Liver (tissue), 2 donors: ENCODE measurements around the gene KRTAP27-1.

Experiments
- TF ChIP-seq, protein P1 (sequence below): IDR thresholded peaks from 2 replicates; pipeline ENCODE4 v1.6.1; 2016; ENCODE audit warnings: antibody characterized with exemption
- TF ChIP-seq, protein P2 (sequence below): fragments of 150-350 bp; IDR thresholded peaks from 2 replicates; pipeline ENCODE4 v1.5.1; 2017; ENCODE audit warnings: improper control_type of control experiment, low read depth, low read length; ENCODE audit not compliant: missing input control
- donor health status: healthy.

DNA sequence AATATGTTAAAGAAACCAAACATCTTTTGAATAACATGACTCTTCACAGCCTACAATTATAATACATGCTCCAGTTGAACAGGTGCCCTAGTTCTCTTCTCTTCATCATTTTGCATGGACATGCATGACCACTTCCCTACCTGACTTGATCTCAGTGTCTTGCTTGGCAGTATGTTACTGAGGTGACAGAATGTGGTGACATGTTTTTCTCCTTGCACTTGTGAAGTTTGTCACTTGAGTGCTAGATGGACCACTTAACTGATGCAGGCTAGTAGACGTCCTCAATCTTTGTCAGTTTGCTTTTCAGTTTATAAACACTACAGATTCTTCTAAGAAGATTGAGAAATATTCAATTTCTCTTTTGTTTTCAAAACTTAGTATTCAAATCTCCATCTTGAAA, 44.7 kb upstream of the KRTAP27-1 start:
- TF ChIP-seq, protein P1, sequence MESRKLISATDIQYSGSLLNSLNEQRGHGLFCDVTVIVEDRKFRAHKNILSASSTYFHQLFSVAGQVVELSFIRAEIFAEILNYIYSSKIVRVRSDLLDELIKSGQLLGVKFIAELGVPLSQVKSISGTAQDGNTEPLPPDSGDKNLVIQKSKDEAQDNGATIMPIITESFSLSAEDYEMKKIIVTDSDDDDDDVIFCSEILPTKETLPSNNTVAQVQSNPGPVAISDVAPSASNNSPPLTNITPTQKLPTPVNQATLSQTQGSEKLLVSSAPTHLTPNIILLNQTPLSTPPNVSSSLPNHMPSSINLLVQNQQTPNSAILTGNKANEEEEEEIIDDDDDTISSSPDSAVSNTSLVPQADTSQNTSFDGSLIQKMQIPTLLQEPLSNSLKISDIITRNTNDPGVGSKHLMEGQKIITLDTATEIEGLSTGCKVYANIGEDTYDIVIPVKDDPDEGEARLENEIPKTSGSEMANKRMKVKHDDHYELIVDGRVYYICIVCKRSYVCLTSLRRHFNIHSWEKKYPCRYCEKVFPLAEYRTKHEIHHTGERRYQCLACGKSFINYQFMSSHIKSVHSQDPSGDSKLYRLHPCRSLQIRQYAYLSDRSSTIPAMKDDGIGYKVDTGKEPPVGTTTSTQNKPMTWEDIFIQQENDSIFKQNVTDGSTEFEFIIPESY = no peak
- TF ChIP-seq, protein P2, sequence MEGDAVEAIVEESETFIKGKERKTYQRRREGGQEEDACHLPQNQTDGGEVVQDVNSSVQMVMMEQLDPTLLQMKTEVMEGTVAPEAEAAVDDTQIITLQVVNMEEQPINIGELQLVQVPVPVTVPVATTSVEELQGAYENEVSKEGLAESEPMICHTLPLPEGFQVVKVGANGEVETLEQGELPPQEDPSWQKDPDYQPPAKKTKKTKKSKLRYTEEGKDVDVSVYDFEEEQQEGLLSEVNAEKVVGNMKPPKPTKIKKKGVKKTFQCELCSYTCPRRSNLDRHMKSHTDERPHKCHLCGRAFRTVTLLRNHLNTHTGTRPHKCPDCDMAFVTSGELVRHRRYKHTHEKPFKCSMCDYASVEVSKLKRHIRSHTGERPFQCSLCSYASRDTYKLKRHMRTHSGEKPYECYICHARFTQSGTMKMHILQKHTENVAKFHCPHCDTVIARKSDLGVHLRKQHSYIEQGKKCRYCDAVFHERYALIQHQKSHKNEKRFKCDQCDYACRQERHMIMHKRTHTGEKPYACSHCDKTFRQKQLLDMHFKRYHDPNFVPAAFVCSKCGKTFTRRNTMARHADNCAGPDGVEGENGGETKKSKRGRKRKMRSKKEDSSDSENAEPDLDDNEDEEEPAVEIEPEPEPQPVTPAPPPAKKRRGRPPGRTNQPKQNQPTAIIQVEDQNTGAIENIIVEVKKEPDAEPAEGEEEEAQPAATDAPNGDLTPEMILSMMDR = no peak
